Measurements from ENCODE around the gene NEUROG2.

Gene NEUROG2

DNA sequence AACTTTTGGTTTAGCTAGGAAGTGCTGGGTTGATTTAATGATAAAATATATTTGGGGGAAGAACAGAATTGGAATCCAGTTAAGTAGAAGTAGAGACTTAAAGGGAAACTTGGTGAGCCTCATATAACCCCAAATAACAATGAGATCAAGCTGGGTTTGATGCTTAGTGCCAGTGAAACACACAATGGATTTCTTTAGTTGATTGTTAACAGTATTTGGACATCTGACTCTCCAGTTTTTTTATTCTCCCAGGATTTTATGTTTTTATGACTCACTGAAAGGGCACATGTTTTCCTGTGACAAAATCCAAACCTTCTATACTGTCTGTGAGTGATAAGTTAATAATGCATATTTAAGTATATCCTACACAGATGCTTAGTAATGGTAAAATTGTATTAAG lies 2.7 kb upstream of the NEUROG2 start:
- TF ChIP-seq, protein P1, sequence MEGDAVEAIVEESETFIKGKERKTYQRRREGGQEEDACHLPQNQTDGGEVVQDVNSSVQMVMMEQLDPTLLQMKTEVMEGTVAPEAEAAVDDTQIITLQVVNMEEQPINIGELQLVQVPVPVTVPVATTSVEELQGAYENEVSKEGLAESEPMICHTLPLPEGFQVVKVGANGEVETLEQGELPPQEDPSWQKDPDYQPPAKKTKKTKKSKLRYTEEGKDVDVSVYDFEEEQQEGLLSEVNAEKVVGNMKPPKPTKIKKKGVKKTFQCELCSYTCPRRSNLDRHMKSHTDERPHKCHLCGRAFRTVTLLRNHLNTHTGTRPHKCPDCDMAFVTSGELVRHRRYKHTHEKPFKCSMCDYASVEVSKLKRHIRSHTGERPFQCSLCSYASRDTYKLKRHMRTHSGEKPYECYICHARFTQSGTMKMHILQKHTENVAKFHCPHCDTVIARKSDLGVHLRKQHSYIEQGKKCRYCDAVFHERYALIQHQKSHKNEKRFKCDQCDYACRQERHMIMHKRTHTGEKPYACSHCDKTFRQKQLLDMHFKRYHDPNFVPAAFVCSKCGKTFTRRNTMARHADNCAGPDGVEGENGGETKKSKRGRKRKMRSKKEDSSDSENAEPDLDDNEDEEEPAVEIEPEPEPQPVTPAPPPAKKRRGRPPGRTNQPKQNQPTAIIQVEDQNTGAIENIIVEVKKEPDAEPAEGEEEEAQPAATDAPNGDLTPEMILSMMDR (IDR thresholded peaks at IDR 0.05) = no peak

DNA sequence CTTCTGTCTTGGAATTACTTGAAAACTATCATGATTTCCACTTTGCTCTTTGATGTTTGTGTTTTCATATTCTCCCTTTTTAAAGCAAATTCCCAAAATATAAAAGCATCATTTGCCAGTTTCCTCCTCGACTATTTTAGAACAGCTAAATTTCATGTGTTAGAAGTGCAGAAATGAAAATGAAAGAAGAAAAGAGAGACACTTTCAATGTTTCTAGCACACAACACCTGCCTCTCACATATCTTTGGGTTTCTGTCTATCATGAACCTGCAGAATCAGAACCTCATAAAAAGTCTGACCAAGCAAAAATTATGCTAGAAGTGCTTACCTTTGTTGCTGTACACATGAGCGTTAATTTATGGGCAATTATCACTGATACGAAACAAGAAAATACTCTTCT lies 1.9 kb upstream of the NEUROG2 start:
- TF ChIP-seq, protein P1 (IDR thresholded peaks at IDR 0.05) = no peak

DNA sequence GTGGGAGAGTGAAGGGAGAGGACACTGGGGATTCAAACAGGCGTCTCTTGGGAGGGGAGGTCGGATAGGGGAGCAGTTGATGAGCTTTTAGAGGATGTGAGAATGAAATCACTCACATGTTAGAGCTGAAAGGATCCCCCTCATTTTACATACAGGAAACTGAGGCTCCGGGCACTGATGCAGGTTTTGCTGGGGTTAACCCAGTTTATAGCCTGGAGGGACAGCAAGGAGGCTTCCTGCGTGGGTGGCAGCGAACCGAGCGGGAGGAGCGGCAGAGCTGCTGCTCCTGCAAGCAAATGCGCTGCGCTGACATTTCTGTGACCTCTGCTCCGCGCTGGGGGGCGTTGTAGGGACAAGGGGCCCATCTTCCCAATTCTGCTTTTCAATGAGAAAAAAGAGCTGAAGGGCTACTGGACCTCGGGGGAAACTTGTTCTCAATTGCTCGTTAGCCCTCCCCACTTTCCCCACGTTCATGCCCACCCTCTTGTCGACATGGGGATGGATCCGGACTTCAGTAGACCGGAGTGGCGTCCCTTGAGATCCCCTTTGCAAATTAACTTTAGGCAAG lies 1.2 kb upstream of the NEUROG2 start:
- TF ChIP-seq, protein P1 (IDR thresholded peaks at IDR 0.05) = no peak

DNA sequence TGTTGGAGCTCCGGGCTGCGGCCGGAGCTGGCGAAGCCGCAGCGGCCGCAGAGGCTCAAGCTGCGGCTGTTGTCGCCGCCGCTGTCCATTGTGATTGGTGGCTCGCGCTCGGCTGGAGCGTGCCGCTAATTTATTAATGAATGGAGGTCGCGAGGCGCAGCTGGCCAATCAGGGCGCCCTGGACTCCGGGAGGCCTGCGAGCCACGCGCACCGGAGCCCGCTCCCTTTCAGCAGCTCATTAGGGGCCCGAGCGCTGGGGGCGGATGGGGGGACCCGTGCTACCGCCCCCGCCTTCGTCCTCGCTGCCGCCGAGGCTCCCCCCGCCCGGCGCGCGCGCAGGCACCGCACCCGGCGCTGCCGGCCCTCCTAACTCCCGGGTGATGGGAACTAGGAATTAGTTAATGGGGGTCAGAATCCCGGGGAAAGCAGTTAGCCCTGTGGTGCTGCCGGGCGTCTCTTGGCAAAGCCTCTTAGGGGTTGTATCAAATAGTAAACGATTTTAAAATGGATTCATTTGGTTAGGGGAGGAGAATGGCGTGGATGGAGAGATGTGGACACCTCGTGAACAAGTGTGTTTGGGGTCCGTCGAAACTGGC lies 589 bp upstream of the NEUROG2 start:
- TF ChIP-seq, protein P1 (IDR thresholded peaks at IDR 0.05) = no peak

DNA sequence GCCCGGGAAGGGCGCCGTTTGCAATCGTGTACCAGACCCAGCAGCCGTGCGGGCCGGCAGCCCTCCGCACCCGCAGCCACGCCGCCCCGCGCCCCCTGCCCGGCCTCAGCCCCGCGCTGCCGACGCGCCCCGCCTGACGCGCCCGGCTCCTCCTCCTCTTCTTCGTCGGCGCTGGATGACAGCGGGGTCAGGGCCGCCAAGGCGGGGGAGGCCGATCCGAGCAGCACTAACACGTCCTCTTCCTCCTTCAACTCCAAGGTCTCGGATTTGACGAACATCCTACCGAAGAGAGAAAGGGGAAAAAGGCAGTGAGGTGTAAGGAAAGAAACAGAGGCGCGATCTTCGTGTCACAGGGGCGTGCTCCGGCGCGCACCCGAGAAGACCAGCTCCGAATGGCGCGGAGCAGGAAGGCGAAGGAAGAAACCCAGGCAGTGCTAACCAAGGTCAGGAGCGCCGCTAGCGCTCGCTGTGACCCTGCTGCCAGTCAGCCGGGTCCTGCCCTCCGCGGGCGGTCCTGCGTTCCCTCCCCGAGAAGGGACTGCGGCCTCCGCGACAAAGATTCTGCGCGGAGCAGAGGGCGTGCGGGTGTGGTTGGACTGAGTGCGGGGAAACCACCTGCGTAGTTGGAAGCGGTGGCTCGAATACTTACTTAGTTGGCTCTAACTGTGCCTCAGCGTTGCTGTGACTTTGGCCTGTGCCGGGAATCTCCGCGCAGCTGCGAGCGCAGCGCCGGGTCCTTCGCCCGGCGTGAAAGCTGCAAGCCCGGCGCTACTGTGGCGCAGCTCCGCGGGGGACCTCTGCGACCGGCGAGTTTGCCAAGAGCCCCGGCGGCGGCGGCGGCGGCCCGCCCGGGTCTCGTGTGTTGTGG lies 548 bp downstream of the NEUROG2 start:
- TF ChIP-seq, protein P1 (IDR thresholded peaks at IDR 0.05) = no peak

DNA sequence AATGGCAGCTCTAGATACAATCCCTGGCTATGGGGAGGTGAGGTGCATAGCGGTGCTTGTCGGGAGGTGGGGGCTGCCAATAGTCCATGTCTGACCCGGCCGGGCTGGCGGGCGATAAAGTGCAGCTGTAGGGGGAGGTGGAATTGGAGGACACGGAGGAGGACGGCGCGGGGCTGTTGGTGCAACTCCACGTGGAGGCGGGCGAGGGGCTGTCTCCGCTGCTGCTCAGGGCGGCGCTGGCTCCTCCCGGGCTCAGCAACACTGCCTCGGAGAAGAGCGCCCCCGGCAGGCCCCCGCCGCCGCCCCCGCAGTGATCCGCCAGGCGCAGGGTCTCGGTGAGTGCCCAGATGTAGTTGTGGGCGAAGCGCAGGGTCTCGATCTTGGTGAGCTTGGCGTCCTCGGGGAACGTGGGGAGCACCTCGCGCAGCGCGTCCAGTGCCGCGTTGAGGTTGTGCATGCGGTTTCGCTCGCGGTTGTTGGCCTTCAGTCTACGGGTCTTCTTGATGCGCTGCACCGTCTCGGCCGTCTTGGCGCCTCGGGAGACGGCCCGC lies 1.3 kb downstream of the NEUROG2 start:
- TF ChIP-seq, protein P1 (IDR thresholded peaks at IDR 0.05) = no peak

DNA sequence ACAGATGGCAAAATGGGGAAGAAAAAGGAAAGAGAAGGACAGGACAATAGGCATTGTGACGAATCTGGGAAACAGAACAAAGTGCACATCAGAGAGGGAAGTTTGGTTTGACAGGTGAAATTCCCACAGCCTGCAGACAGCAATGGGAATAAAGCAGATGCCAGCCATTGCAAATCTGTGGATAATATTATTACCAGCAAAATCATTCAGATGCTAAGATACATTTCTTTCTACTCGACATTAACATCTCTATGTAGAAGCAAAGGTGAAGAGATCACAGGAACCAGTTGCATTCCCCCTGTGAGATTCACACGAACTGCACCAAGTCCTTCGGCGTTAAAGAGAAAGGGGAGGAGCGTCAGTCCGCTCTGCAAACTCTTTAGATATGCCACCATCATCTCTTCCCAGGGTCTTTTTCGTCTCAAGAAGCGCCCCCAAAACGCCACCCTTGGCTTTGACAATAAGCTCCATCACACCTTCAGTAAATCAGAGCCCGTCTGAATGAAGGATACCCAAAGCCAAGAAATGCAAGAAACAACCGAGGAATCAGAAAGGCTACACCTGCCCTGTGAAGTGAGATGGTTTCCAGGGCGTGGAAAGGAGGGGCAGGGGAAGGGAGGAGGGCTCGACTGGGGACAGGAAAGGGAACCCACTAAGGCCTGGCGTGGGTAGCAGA lies 1.9 kb downstream of the NEUROG2 start:
- TF ChIP-seq, protein P1 (IDR thresholded peaks at IDR 0.05) = no peak

All from LNCAP (cell line).